Measurements from ENCODE around the gene STX8.

DNA sequence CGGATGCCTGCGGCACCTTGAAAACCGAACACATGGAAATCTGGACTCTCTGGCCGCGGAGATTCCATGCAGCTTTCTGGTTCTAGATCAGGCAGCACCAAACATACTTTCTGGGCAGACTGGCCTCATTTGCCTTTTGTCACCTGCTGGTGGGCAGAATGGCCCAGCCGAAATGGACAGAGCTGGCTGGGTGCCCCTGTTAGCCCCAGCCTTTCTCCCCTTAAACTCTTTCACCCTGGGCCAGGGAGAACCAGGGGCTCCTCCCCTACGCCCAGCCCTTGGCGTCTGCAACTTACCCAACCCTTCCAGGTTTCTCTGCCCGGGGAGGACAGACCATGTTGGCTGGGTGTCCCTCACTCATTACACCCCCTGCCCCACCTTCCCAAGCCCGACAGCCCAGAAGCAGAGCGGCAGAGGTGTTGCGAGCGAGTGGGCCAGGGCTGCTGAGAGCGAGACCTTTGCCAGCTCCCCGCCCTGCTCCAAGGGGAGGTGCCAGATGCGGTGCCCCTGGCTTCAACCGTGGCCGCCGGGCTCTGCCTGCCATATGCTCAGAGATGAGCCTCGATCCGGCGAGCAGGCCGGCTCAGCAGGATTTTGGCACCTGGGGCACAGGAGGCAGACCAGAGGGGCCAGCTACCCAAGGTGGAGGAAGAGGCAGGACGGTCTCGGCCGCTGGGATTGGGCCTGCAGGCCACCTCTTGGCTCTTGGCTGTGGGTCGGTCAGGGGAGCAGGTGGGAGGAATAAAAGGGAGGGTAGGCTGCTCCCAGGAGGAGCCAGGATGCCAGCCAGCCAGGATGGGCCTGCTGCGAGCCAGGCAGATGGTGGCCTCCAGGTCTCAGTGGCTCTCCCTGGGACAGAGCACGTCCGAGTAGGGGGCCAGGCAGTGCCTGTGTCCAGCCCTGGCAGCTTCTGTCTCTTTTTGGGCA, 363.0 kb downstream of the STX8 start:
- TF ChIP-seq RARB (CRISPR knock-in tag; IDR thresholded peaks at IDR 0.05) (no peak), ARNTL (CRISPR knock-in tag; IDR thresholded peaks at IDR 0.05; ENCODE audit: borderline replicate concordance, low read depth) (no peak), ZFP3 (CRISPR knock-in tag; IDR thresholded peaks at IDR 0.05) (no peak), OSR1 (CRISPR knock-in tag; IDR thresholded peaks at IDR 0.05) (no peak), ISL1 (CRISPR knock-in tag; IDR thresholded peaks at IDR 0.05) (no peak), ZFP30 (CRISPR knock-in tag; IDR thresholded peaks at IDR 0.05) (no peak), CREB5 (CRISPR knock-in tag; IDR thresholded peaks at IDR 0.05; ENCODE audit: low read depth) (no peak), TSHZ2 (CRISPR knock-in tag; IDR thresholded peaks at IDR 0.05) (no peak), POU6F1 (CRISPR knock-in tag; IDR thresholded peaks at IDR 0.05; ENCODE audit: borderline replicate concordance, low read depth) (no peak), SNAI2 (CRISPR knock-in tag; IDR thresholded peaks at IDR 0.05) (no peak), ZC3H10 (CRISPR knock-in tag; IDR thresholded peaks at IDR 0.05) (no peak), TCF4 (CRISPR knock-in tag; IDR thresholded peaks at IDR 0.05; ENCODE audit: borderline replicate concordance) (no peak)
- TF ChIP-seq, protein P1, sequence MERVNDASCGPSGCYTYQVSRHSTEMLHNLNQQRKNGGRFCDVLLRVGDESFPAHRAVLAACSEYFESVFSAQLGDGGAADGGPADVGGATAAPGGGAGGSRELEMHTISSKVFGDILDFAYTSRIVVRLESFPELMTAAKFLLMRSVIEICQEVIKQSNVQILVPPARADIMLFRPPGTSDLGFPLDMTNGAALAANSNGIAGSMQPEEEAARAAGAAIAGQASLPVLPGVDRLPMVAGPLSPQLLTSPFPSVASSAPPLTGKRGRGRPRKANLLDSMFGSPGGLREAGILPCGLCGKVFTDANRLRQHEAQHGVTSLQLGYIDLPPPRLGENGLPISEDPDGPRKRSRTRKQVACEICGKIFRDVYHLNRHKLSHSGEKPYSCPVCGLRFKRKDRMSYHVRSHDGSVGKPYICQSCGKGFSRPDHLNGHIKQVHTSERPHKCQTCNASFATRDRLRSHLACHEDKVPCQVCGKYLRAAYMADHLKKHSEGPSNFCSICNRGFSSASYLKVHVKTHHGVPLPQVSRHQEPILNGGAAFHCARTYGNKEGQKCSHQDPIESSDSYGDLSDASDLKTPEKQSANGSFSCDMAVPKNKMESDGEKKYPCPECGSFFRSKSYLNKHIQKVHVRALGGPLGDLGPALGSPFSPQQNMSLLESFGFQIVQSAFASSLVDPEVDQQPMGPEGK (CRISPR knock-in tag; IDR thresholded peaks at IDR 0.05; ENCODE audit: borderline replicate concordance) = no peak
- TF ChIP-seq, protein P2, sequence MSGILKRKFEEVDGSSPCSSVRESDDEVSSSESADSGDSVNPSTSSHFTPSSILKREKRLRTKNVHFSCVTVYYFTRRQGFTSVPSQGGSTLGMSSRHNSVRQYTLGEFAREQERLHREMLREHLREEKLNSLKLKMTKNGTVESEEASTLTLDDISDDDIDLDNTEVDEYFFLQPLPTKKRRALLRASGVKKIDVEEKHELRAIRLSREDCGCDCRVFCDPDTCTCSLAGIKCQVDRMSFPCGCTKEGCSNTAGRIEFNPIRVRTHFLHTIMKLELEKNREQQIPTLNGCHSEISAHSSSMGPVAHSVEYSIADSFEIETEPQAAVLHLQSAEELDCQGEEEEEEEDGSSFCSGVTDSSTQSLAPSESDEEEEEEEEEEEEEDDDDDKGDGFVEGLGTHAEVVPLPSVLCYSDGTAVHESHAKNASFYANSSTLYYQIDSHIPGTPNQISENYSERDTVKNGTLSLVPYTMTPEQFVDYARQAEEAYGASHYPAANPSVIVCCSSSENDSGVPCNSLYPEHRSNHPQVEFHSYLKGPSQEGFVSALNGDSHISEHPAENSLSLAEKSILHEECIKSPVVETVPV (CRISPR knock-in tag; IDR thresholded peaks at IDR 0.05) = no peak
